HG02970 (cell line): ENCODE measurements around the gene PPIL1.

Source experiments
- ATAC-seq: cut with Tn5 transposase; IDR thresholded peaks from one replicate; pipeline ENCODE4 v1.9.1; 2021; ENCODE audit warnings: mild to moderate bottlenecking, moderate library complexity, moderate number of reproducible peaks; ENCODE audit not compliant: unreplicated experiment, low FRiP score

The PPIL1 gene

DNA sequence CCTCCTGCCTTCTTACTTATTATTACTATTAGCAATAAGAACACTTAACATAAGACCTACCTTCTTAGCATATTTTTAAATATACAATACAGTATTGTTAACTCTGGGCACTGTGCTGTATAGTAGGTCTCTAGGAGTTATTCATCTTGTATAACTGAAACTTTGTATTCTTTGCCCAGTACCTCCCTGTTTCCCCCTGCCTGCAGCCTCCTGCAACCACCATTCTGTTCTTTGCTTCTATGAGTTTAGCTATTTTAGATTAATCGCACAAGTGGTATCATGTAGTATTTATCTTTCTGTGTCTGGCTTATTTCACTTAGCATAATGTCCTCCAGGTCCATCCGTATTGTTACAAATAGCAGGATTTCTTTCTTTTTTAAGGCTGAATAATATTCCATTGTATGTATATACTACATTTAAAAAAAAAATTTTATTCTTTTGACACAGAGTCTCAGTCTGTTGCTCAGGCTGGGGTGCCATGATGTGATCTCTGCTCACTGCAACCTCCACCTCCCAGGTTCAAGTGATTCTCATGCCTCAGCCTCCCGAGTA is 15.6 kb upstream of the PPIL1 start:
- no peak for ATAC-seq

DNA sequence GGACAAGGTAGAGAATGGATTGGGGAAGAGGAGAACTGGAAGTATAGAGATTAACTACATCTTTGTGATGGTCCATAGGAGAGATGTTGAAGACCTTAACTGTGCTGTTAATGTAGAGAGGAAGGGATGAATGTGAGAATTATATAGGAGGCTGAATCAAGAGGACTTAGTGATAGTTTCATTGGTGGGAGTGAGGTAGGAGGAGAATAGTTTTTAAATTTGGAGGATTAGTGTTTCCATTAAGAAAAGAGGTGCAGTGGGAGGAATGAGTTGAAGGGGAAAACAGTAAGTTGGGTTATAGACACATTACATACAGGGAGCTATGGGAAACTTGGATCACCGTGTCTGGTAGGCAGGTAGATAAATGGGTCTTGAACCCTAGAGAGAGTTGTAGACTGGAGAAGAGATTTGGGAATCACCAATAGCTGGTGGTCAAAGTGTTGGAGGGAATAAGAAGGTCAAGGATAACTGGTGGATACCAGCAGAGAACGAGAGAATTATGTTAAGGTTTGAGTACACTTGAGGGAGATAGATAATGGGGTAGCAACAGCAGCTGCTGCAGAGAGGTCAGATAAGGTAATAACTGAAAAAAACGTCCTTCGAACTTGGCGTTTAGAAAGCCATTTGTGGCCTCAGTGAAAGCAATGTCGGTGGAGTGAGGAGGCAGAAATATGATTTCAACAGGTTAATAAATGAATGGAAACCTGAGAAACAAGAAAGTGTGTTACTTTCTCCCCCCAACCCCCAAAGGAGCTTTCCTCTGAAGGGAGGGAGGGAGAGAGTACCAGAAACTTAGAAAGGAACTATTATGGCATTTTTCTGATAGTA is 14.3 kb upstream of the PPIL1 start:
- ATAC-seq, result no peak

DNA sequence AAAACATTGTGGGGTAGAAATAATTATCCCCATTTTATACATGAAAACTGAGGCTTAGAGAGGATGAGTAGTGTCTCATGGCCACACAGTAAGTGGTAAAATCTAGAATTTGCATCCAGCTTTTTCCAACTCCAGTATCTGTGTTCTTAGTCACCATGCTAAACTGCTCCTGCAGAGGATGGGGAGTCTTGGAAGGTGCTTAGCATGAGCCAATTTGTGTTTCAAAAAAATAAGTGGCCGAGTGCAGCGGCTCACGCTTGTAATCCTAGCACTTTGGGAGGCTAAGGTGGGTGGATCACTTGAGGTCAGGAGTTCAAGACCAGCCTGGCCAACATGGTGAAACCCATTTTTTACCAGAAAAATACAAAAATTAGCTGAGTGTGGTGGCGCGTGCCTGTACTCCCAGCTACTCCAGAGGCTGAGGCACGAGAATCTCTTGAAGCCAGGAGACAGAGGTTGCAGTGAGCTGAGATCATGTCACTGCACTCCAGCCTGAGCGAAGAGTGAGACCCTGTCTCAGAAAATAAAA is 13.6 kb upstream of the PPIL1 start:
- ATAC-seq, result no peak

DNA sequence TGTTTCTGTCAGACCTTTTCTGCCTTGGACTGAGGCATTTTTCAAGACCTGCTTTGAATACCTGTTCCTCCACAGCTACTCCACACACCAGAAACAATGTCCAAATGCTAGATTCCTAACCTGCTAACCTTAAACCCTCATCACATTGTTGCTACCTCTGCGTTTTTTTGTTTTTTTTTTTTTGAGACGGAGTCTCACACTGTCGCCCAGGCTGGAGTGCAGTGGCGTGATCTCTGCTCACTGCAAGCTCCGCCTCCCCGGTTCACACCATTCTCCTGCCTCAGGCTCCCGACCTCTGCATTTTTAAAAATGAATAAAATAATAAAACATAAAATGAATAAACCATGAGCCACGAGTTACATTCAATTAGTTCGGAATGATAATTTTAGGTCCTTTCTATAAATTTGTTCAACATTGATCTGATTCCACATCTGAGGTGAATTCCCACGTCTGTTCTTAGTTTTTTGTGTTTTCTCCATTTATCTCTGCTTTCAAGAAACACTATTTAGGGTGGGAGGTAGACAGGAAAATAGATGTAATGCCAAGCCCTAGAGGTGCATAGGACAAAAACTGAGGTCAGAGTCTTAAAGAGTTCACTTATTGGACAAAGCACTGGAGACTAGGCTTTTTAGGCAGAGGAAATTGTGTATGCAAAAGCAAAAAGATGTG is 12.5 kb upstream of the PPIL1 start:
- no peak for ATAC-seq

DNA sequence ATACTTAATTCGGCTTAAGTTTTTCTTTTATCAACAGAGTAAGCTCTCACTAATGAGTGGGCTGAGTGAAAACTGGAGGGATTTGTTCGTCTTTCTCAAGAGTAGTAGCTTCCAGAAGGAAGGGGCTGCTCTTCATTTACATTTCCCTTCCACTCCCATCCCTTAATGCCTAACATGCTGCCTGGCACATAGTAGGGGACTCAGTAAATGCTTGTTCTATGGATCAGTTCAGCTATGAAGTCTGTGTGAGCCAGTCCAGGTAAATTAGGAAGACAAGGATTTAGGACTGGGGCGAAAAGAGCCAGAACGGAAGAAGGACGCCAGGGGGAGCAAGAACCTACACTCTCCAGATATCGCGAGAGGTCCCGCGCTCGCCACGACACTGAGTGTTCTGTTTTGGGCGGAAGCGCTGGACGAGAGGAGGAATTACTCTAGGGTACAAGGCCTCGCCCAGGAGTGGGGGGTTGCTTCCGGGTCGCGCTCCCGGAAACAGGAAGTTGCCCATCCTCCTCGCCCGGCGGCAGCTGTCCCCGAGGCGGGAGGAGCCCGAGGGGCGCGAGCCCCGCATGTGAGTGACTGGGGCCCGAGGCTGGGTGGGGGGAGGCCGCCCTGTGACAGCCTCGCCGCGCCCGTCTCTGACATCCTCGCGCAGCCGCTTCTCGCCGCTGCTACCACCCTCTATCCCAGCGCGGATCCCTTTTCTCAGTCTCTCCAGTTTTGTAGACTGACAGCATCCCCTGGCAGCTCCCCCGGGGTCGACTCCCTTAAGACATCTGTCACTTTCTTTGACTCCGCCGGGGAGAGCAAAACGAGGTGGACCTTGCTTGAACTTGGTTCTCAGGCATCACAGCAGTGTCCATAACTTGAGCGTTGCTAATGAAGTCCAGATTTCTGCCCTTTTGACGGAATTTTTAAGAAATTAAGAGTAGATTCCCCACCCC is 11.1 kb upstream of the PPIL1 start, which contains the start of gene C6orf89:
C6orf89 (plus strand) TSS at position 492 of the 941 bp plus-strand sequence. CDS start 13,493 bp downstream, outside the sequence.
- ATAC-seq, result peak; percentile 99

DNA sequence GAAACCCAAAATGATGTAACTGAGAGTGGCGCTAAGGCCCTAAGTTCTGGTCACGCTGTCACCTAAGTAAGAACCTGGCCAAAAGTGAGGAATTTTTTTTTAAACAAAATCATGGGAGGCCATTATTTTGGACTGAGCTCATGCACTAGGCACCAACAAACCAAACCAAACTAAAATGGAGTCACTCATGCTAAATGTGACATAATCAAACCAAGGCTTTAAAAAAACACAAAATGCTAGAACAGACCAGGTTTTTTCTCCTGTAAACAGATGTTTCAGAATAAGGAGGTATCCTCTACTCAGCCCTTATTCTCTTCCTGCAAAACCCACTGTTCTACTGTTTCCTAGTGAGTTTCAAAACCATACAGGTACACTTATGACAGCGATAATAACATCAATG is 10.0 kb upstream of the PPIL1 start:
- no peak for ATAC-seq

DNA sequence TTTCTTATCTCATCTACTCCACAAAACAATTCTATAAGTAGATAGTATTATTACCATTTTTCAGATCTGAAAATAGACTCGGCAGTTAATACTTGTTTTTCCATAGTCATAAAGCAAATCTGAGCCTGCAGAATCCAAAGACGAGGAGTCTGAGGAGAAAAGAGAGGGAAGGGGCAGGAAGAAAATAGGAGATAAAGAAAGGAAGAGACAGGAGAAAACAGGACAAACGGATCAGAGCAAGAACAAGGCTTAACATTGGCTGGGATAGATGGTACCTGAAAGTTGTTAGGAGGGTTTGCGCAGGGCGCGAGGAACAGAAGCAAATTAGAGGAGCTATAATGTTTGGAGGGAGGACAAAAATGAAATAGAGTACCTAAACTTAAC is 639 bp upstream of the PPIL1 start:
- ATAC-seq, result no peak

DNA sequence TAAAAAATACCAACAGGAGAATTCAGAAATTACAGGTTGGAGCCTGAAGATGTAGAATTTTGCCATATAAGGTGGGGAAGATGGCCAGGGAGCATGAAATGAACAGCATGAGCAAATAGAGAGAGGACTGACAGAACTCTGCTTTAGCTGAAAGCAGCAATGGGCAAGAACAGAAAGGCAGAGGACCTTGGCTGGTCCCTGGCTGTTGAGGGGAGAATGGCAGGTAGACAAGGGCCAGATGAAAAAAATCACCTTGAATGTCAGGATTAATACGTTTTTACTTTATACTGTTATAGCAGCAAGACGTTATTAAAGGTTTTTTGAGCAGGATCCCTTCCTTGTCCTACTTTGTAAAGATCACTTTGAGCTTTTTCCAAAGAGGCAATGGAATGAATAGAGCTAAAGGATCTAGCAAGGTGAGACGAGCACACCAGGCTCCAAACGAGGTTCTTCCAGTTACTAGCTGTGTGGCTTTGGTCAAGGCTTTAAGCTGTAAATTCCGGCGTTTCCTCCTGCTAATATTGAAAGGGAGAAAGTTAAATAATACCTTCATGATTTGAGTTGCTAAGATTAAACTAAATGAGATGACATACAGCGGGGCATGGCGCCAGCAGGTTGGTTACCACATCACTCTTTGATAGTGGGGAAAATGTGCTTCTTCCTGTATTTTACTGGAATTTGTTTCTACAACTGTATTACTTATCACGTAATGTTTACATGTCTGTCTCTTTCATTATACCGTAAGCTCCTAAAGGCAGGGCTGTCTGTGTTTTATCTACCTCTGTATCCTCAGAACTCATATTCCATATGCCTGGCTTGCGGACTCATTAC is 776 bp downstream of the PPIL1 start:
- ATAC-seq, result no peak

DNA sequence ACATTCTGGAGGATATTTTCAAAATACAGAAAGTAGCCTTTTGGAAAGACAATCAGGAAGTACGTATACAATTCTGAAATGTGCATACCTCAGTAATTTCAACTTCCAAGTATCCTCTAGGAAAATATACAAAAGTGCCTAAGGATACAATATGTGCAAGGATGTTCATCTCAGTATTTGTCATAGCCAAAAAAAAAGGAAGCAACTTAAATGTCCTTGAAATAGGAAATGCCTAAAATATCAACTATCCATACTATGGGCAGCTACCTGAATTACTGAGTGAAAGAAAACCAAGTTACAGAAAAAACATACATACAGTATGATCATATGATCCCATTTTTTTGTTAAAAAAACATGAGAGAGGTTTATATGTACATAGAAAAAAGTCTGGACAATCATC is 1.5 kb downstream of the PPIL1 start:
- no peak for ATAC-seq

DNA sequence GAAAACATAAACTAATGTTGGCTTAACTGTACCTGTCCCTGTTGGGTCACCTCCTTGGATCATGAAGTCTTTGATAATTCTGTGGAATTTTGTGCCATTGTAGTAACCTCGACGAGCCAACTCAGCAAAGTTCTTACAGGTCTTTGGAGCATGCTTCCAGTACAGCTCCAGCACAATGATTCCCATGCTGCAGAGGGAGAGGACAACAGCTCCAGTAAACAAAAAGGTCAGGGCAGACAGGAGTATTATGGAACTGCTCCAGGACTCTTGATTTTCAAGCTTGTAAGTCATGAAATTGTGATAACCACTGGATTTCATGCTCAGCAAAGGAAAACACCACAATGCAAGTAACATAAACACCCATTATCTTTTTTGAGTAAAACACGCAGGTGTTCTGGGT is 2.9 kb downstream of the PPIL1 start:
- ATAC-seq, result no peak

DNA sequence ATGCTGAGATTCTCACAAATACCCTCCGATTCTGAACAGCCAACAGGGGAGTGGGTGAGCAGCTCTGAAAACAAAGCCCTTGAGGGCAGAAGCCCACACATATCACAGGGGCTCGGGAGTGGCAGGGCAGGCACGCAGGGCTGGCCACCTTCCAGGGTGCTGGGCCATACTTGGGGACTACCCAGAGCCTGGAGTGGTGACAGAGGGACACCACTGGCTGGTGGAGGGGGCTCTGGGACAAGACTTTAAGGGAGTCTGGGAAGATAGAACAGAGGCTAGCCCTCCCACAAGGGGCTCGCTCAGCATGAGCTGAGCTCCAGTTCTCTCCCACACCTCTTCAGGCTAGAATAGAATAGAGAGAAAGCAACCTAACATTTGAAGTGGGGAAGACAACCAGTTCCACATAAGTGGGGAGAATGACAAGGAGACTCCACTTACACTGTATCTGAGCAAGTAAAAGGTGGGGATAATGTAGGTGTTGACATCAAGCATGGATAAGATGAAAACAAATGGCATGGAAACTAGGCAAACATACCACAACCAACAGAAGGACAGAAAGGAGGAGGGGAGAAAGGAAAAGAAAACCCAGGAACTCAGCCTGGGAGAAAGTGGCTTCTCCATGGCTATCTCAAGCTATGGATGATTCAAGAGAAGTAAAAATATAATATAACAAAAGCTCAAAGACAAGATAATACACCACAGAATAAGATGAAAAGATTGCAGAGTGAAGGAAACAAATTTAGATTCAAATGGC is 7.0 kb downstream of the PPIL1 start:
- ATAC-seq, result no peak

DNA sequence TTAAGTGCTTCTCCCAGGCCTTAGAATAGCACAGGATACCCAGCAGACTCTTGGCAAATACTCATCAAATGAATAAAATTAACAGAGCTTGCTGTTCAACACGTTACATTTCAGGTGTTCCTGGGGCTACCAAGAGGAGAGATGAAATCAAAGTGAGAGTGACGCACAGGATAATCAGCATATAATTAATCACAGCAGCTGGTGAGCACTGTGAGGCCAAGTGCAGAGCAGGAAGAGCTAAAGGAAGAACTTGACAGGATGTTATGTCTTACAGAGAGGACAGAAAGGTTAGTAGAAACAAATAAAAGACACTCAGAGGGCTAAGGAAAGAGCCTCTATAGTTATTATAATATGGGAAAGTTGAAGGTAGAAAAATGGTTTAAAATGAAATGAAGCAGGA is 8.8 kb downstream of the PPIL1 start:
- ATAC-seq, result no peak

DNA sequence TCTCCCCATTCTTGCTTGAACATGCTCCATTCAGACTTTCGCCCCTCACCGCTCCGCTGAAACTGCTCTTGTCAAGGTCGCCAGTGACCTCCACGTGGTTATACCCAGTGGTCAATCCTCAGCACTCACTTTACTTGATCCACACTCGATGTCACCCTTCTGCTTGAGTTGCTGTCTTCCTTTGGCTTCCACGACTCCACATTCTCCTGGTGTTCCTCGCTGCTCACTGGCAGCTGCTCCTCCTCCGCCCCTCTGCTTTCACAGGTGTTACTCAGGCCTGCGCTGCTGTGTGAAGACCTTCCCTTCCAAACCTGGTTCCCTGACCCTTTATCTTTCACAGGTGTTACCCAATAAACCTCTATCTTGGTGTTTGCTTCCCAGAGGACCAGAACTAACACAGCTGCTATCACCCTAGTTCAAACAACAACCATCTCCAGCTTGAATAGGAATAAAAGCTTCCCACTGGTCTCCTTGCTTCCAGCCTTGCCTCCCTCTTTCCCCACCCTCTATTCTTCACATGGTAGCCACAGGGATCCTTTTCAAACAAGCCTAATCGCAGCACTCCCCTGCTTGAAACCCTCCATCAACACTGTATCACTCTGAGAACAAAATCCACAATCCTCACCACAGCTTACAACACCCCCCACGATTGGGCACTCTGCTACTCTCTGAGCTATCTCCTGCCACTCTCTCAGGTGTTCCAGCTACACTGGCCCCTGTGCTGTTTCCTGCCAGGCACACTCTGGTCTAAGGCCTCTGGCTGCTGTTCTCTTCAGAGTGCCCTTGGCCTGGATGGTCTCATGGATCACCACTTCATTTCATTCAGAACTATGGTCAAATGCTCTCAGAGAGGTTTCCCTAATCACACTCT is 10.7 kb downstream of the PPIL1 start:
- no peak for ATAC-seq

DNA sequence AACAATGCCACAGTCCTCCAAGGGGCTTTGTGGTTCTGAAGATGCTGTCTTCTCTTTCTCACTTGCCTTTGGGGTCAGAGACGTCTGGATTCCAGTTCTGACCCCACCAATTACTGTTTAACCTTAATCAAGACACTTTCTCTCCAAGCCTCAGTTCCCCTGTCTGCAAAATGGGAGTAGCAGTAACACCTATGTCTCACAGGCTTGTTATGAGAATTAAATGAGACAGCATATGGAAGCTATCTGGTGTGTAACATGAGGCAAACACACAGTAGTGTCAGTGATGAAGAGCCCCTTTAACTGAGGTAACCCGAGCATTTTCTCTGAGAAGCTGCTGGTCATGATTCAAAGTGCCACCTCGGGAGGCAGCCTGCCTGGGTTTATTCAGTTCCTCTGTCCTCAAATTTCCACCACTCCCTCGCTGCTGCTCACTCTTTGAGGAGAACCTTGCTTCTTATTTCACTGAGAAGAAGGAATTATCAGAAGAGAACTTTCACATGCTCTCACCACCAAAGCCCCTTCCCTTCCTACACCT is 11.7 kb downstream of the PPIL1 start:
- no peak for ATAC-seq

DNA sequence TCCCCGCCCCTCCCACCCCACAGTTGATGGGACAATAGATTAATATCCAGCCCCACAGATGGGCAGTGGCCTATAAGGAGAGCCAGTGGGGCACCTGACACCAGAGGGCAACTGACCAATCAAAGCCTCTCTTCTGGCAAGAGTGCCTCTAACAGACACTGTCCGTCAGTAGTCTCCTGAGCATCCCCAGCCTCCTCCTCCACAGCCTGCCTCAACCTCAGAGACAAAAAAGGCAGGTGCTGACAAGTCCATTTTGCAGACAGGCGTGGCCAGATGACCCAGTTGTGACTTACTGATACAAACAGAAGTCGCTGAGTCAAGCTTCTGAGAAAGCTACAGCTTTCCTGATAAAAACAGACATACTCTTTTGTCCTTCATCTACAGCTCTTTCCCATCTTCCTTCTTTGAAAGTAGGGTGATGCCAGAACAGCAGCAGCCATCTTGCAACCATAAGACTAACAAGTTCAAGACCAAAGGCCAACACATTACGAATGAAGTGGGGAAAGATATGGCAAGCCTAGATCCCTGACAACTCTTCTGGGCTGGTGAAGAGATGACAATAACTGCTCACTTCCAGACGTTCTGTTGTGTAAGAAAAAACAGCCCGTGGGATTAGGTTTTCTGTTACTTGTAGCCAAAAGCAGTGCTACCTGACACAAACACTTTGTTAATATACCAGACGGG is 12.3 kb downstream of the PPIL1 start:
- no peak for ATAC-seq

DNA sequence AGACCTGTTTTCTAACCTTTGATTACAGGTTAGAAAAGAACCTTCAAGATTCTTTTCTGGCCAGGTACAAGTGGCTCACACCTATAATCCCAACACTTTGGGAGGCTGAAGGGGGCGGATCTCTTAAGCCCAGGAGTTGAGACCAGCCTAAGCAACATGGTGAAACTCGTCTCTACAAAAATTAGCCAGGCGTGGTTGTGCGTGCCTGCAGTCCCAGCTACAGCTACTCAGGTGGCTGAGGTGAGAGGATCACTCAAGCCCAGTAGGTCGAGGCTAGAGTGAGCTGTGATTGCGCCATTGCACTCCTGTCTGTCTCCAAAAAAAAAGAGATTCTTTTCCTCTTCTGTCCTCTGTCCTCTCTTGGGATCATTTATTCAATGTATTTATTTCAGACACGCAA is 14.5 kb downstream of the PPIL1 start:
- ATAC-seq, result no peak

DNA sequence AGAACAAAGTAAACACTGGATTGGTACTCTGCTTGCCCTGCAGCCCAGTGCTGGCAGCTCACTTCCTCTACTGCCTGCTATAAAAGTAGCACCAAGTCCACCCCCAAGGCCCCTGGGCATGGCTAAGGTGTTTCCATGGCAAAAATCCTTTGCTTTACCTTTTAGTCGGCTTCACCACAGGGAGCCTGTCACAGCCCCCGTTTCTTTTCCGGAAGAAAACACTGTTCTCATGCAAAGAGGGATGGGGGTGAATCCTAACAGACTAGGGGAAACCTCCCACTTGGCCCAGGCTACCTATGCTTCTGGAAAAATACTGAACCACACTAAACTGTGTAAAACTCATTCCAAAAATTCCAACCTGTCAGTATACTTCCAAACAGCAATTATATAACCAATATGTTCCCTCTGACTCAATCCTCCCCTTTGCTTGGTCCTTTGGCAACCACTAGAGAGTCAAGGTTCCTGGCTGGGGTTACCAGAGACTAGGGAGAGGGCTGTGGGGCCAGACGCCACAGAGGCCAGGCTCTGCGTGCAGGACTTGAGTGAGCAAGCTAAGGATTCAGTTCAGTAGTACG is 16.1 kb downstream of the PPIL1 start:
- no peak for ATAC-seq
